ENCODE data around the gene RWDD3. TPM values are rescaled to one million over a fixed set of nuclear protein-coding genes. Genes with fewer than 3 reads are reported as not detected.

Gene RWDD3
- total RNA-seq, 4 donors from 2014 or later, result 13.1 to 20.6 (median 16.5) TPM

GRCh38 chr1:95246511-95246910 lies 12.5 kb downstream of the RWDD3 start:
- Histone ChIP-seq H3K36me3 (peaks cover 0 to 11% of the 10 kb centered on the region in 2 donors), H3K4me3 (replicated peaks in 1 of 3) (no peak overlapping the region), H3K4me1 (peaks cover 8 to 10% of the 10 kb centered on the region in 2 donors), H3K9me3 (no peaks in the 10 kb centered on the region), H3K27ac (no peak overlapping the region), H3K27me3 (no peaks in the 10 kb centered on the region)
- 83 to 88% methylated on average over 3 of the region's 3 CpGs for WGBS, 2 donors
- no peak for TF ChIP-seq CTCF (IDR thresholded peaks at IDR 0.05)
- TF ChIP-seq POLR2A (IDR thresholded peaks at IDR 0.05), result no peak
- intact Hi-C loops (cut with DNase I), result no loop called here
- DNase-seq, result no peak

- Histone ChIP-seq H3K27me3 (no peaks in the 10 kb centered on the region), H3K4me1 (peaks cover 8 to 10% of the 10 kb centered on the region in 2 donors), H3K9me3 (no peaks in the 10 kb centered on the region), H3K27ac (no peak overlapping the region), H3K36me3 (peaks cover 0 to 8% of the 10 kb centered on the region in 2 donors), H3K4me3 (replicated peaks in 1 of 3) (no peak overlapping the region)
- no peak for TF ChIP-seq CTCF (IDR thresholded peaks at IDR 0.05)
- TF ChIP-seq POLR2A (IDR thresholded peaks at IDR 0.05), result no peak
- intact Hi-C loops (cut with DNase I), result no loop called here
- DNase-seq, result no peak
- 96 to 97% methylated on average over 3 of the region's 3 CpGs for WGBS, 2 donors
These were observed 13.6 kb downstream of the RWDD3 start for GRCh38 chr1:95247607-95248006.

GRCh38 chr1:95249916-95250315 lies 15.9 kb downstream of the RWDD3 start:
- intact Hi-C loops (cut with DNase I), result no loop called here
- 57 to 62% methylated on average over 1 of the region's 1 CpG for WGBS, 2 donors
- H3K36me3 ChIP-seq, result peaks cover 0 to 8% of the 10 kb centered on the region in 2 donors
- no peak for DNase-seq
- H3K9me3 ChIP-seq, result no peaks in the 10 kb centered on the region
- no peak overlapping the region for H3K27ac ChIP-seq
- no peaks in the 10 kb centered on the region for H3K27me3 ChIP-seq
- TF ChIP-seq POLR2A (IDR thresholded peaks at IDR 0.05) (no peak), CTCF (IDR thresholded peaks at IDR 0.05) (no peak)
- no peak overlapping the region for H3K4me3 ChIP-seq (replicated peaks in 1 of 3)
- H3K4me1 ChIP-seq, result peaks cover 2 to 4% of the 10 kb centered on the region in 2 donors

- no peak for DNase-seq
- Histone ChIP-seq H3K4me1 (peaks cover 0 to 4% of the 10 kb centered on the region in 2 donors), H3K9me3 (no peaks in the 10 kb centered on the region), H3K36me3 (peaks cover 0 to 8% of the 10 kb centered on the region in 2 donors), H3K4me3 (replicated peaks in 1 of 3) (no peak overlapping the region), H3K27ac (no peak overlapping the region), H3K27me3 (no peaks in the 10 kb centered on the region)
- intact Hi-C loops (cut with DNase I), result no loop called here
- WGBS, 2 donors, result 96 to 98% methylated on average over 4 of the region's 4 CpGs
- TF ChIP-seq POLR2A (IDR thresholded peaks at IDR 0.05) (no peak), CTCF (IDR thresholded peaks at IDR 0.05) (no peak)
These were observed 18.4 kb downstream of the RWDD3 start for GRCh38 chr1:95252422-95252821.

GRCh38 chr1:95254959-95255358 lies 20.9 kb downstream of the RWDD3 start:
- Histone ChIP-seq H3K27ac (no peak overlapping the region), H3K4me1 (peaks cover 0 to 11% of the 10 kb centered on the region in 2 donors), H3K36me3 (no peaks in the 10 kb centered on the region), H3K27me3 (no peaks in the 10 kb centered on the region), H3K4me3 (replicated peaks in 1 of 3) (no peak overlapping the region), H3K9me3 (no peaks in the 10 kb centered on the region)
- intact Hi-C loops (cut with DNase I), result no loop called here
- TF ChIP-seq POLR2A (IDR thresholded peaks at IDR 0.05) (no peak), CTCF (IDR thresholded peaks at IDR 0.05) (no peak)
- no peak for DNase-seq
